Sigmoid colon (tissue), 3 donors: ENCODE results near the gene ZSWIM2.

ENCODE experiments used
- POLR2A ChIP-seq, 2 donors: fragments of 450-650 bp; IDR thresholded peaks; one replicate each; pipeline ENCODE4 v1.6.1; 2016; ENCODE audit warnings: antibody characterized with exemption in 2 of 2, mild to moderate bottlenecking in 2 of 2, moderate library complexity in 2 of 2
- TF ChIP-seq, protein P1 (sequence below), 4 experiments: fragments of 450-650 bp in 3 of 4; fragments of 200-600 bp in 1 of 4; IDR thresholded peaks; one replicate each; pipeline ENCODE4 v1.5.1; 2016 to 2019; ENCODE audit warnings: antibody characterized with exemption in 4 of 4, mild to moderate bottlenecking in 3 of 4, moderate library complexity in 2 of 4

DNA sequence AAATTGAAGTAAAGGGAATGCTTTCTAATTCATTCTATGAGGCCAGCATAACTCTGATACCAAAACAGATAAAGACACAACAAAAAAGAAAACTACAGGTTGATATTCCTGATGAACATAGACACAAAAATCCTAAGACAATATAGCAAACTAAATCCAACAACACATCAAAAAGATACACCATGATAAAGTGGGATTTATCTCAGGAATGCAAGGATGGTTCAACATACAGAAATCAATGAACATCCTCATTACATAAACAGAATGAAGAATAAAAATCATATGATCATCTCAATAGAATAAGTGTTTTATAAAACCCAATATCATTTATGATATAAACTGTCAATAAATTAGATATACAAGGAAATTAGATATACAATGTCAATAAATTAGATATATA lies 65.7 kb downstream of the ZSWIM2 start:
- TF ChIP-seq, protein P1, sequence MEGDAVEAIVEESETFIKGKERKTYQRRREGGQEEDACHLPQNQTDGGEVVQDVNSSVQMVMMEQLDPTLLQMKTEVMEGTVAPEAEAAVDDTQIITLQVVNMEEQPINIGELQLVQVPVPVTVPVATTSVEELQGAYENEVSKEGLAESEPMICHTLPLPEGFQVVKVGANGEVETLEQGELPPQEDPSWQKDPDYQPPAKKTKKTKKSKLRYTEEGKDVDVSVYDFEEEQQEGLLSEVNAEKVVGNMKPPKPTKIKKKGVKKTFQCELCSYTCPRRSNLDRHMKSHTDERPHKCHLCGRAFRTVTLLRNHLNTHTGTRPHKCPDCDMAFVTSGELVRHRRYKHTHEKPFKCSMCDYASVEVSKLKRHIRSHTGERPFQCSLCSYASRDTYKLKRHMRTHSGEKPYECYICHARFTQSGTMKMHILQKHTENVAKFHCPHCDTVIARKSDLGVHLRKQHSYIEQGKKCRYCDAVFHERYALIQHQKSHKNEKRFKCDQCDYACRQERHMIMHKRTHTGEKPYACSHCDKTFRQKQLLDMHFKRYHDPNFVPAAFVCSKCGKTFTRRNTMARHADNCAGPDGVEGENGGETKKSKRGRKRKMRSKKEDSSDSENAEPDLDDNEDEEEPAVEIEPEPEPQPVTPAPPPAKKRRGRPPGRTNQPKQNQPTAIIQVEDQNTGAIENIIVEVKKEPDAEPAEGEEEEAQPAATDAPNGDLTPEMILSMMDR (IDR thresholded peaks at IDR 0.05): no peak
- no peak for TF ChIP-seq POLR2A (IDR thresholded peaks at IDR 0.05)
